Activated CD4-positive, alpha-beta T cell treated with anti-CD3 and anti-CD28 coated beads, Interleukin-2, amount 10 ng/mL, durations not matched to agents 24 days and 14 days (primary cell): ENCODE results near the gene ADK. TPM values are rescaled to one million over a fixed set of nuclear protein-coding genes. Genes with fewer than 3 reads are reported as not detected.
"Not testable (repeated sequence)": the region's sequence is repeated elsewhere in the genome, so short reads cannot be mapped to it uniquely, and the experiment has no call there.

Experiments
- DNase-seq: peaks from one replicate; pipeline ENCODE4 v3.0.0; 2022
- H3K27ac Mint-ChIP-seq: one replicate; pipeline ENCODE4 v1.8.0; 2022; ENCODE audit warnings: mild to moderate bottlenecking, mixed read lengths
- H3K27me3 Mint-ChIP-seq: one replicate; pipeline ENCODE4 v1.8.0; 2022; ENCODE audit warnings: mixed read lengths
- H3K36me3 Mint-ChIP-seq: one replicate; pipeline ENCODE4 v1.8.0; 2022; ENCODE audit warnings: low read depth, mild to moderate bottlenecking, mixed read lengths
- H3K4me1 Mint-ChIP-seq: one replicate; pipeline ENCODE4 v1.8.0; 2021; ENCODE audit warnings: mixed read lengths
- H3K4me3 Mint-ChIP-seq: one replicate; pipeline ENCODE4 v1.8.0; 2022; ENCODE audit warnings: mild to moderate bottlenecking, moderate library complexity, mixed read lengths
- H3K9me3 Mint-ChIP-seq: one replicate; pipeline ENCODE4 v1.8.0; 2021; ENCODE audit warnings: mixed read lengths
- intact Hi-C: fragments of 100-400 bp; cut with micrococcal nuclease; formaldehyde crosslinking; loops from one replicate; pipeline ENCODE4 v1.15.1; 2023
- total RNA-seq: library from RNA; stranded (reverse); gene quantifications from 2 replicates; pipeline ENCODE4 v1.2.3, GENCODE V29; 2022

ADK gene
- total RNA-seq, 1 donor from 2014 or later, result 54.8 TPM

DNA sequence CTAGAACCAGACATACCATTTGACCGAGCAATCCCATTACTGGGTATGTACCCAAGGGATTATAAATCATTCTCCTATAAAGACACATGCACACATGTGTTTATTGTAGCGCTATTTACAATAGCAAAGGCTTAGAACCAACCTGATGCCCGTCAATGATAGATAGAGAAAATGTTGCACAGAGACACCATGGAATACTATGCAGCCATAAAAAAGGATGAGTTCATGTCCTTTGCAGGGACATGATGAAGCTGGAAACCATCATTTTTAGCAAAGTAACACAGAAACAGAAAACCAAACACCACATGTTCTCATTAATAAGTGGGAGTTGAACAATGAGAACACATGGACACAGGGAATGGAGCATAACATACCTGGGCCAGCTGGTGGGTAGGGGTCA is 202.0 kb downstream of the ADK start:
- H3K27ac Mint-ChIP-seq, intact Hi-C loops, H3K9me3 Mint-ChIP-seq, H3K27me3 Mint-ChIP-seq, H3K4me1 Mint-ChIP-seq, DNase-seq, H3K4me3 Mint-ChIP-seq: not testable (repeated sequence)
- peaks cover 10% of the 10 kb centered on the region for H3K36me3 Mint-ChIP-seq

DNA sequence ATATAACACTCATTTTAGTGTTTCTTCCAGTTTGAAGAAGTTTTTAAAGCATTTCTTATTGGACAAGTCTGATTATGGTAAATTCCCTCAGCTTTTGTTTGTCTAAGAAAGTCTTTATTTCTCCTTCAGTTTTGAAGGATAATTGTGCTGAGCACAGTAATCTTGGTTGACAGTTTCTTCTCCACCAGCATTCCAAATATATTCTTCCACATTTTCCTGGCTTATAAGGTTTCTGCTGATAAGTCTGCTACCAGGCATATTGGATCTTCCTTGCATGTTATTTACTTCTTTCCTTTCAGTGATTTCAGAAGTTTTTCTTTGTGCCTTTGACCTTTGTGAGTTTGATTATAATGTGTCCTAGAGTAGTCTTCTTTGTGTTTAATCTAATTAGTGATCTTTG is 210.7 kb downstream of the ADK start:
- Mint-ChIP-seq H3K4me1 (peaks cover 13% of the 10 kb centered on the region), H3K36me3 (peaks cover 53% of the 10 kb centered on the region), H3K9me3 (peaks cover 12% of the 10 kb centered on the region), H3K27ac (no peak overlapping the region), H3K4me3 (no peak overlapping the region), H3K27me3 (no peaks in the 10 kb centered on the region)
- DNase-seq, result no peak
- intact Hi-C loops, result loop anchor here (10.0 kb wide), 1 partner anchor 223 kb away; no protein-coding TSS in a partner anchor

DNA sequence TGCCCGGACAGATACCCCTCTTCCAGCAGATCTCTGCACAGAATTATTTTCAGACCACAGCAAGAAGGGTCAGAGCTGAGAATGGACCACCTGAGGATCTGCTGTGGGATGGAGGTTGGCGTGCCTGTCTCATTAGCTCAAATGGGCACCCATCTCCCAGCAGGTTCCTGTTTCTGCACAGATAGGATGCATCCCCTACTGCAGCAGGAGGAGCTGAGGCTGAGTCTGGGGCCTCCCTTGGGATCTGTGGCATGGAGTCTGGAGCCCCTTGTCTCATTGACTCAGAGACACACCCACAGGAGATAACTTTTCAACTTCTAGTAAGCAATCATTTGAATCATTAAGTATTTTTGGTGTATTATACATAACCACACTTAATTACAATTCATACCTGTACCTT is 212.7 kb downstream of the ADK start:
- H3K4me1 Mint-ChIP-seq, result peaks cover 13% of the 10 kb centered on the region

DNA sequence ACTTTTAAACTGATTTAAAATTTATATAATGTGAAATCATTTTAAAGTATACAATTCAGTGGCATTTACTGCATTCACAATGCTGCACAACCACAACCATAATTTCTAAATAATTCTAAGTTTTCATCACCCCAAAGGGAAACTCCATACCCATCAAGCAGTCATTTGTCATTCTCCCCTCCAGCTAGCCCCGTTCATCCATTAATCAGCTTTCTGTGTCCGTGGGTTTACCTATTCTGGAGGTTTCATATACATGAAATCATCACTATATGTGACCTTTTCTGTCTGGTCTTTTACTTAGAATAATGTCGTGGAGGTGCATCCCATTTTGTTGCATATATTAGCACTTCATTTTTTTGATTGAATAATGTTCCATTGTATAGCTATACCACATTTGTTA is 214.1 kb downstream of the ADK start:
- peaks cover 13% of the 10 kb centered on the region for H3K4me1 Mint-ChIP-seq
- no peak overlapping the region for H3K27ac Mint-ChIP-seq
- peaks cover 12% of the 10 kb centered on the region for H3K9me3 Mint-ChIP-seq
- H3K36me3 Mint-ChIP-seq, result peaks cover 48% of the 10 kb centered on the region
- no peak for DNase-seq
- H3K27me3 Mint-ChIP-seq, result no peaks in the 10 kb centered on the region
- intact Hi-C loops, result loop anchor here (10.0 kb wide), 1 partner anchor 220 kb away; no protein-coding TSS in a partner anchor
- H3K4me3 Mint-ChIP-seq, result no peak overlapping the region

More for the DNA sequence above, 212.7 kb downstream of the ADK start:
- Mint-ChIP-seq H3K27me3 (no peaks in the 10 kb centered on the region), H3K4me3 (no peak overlapping the region), H3K9me3 (peaks cover 12% of the 10 kb centered on the region), H3K27ac (no peak overlapping the region), H3K36me3 (peaks cover 55% of the 10 kb centered on the region)
- intact Hi-C loops, result loop anchor here (10.0 kb wide), 1 partner anchor 221 kb away; no protein-coding TSS in a partner anchor
- DNase-seq, result no peak

DNA sequence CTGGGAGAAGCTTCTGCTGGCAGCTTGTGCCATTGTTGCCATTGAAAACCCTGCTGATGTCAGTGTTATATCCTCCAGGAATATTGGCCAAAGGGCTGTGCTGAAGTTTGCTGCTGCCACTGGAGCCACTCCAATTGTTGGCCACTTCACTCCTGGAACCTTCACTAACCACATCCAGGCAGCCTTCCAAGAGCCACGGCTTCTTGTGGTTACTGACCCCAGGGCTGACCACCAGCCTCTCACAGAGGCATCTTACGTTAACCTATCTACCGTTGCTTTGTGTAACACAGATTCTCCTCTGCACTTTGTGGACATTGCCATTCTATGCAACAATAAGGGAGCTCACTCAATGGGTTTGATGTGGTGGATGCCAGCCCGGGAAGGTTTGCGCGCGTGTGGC is 220.7 kb downstream of the ADK start:
- H3K27ac Mint-ChIP-seq, result no peak overlapping the region
- no peaks in the 10 kb centered on the region for H3K9me3 Mint-ChIP-seq
- H3K4me1 Mint-ChIP-seq, result peaks cover 2% of the 10 kb centered on the region
- peaks cover 11% of the 10 kb centered on the region for H3K36me3 Mint-ChIP-seq
- intact Hi-C loops, result no loop called here
- H3K4me3 Mint-ChIP-seq, result no peak overlapping the region
- DNase-seq, result no peak
- H3K27me3 Mint-ChIP-seq, result no peaks in the 10 kb centered on the region

DNA sequence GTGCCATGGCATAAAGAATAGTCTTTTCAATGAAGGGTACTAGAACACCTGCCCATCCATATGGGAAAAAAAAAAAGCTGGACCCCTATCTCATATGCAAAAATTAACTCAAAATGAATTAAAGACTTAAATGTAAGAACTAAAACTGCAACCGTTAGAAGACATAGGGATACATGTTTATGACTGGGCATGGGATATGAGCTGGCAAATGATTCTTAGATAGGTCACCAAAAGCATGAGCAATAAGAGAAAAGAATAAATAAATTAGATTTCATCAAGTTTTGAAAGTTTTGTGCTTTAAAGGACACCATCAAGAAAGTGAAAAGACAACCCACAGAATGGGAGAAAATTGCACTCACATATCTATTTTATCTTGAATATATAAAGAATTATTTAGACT is 222.0 kb downstream of the ADK start:
- Mint-ChIP-seq H3K27ac (no peak overlapping the region), H3K27me3 (no peaks in the 10 kb centered on the region)
- intact Hi-C loops, result no loop called here

DNA sequence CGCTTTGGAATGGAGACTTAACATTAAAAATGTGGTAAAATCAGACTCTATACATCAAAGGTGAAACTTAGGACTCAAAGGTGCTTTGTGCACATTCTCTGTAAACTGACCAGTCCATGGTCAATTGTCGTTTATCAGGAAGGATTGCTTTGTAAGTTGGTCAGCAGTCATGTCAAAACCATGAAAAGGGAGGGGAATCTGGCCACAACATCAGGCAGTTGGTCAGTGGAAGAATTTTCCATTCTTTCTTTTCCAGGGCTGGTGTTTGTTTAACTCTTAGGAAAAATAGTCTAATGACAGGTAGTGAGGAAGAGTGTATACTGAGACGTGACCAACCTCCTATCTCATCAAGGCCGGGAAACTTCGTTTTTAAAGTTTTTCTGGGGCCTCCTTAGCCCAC is 226.5 kb downstream of the ADK start:
- H3K36me3 Mint-ChIP-seq, result peaks cover 11% of the 10 kb centered on the region
- peaks cover 13% of the 10 kb centered on the region for H3K4me1 Mint-ChIP-seq
- peaks cover 11% of the 10 kb centered on the region for H3K9me3 Mint-ChIP-seq
- intact Hi-C loops, result no loop called here
- no peak overlapping the region for H3K4me3 Mint-ChIP-seq
- H3K27me3 Mint-ChIP-seq, result no peaks in the 10 kb centered on the region
- DNase-seq, result no peak
- H3K27ac Mint-ChIP-seq, result no peak overlapping the region

More for the DNA sequence above, 222.0 kb downstream of the ADK start:
- peaks cover 10% of the 10 kb centered on the region for H3K36me3 Mint-ChIP-seq
- peaks cover 2% of the 10 kb centered on the region for H3K4me1 Mint-ChIP-seq
- H3K4me3 Mint-ChIP-seq, result no peak overlapping the region
- H3K9me3 Mint-ChIP-seq, result peaks cover 7% of the 10 kb centered on the region
- DNase-seq, result no peak

DNA sequence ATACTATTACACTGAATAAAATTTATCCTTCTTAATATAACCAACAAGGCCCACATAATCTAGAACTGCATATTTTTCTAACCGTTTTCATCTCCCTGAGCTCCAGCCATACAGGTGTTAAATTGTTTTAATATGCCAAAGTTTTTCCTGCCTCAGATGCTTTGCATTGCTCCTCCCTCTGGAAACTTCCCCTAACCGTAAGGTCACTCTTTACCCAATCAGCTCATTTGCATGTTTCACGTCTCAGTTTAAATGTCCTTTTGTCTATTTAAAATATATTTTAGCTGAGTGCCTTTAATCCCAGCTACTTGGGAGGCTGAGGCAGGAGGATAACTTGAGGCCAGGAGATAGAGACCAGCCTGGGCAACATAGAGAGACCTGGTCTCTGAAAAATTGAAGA is 228.5 kb downstream of the ADK start:
- Mint-ChIP-seq H3K4me1 (peaks cover 20% of the 10 kb centered on the region), H3K4me3 (no peak overlapping the region), H3K9me3 (peaks cover 11% of the 10 kb centered on the region), H3K27ac (no peak overlapping the region), H3K27me3 (no peaks in the 10 kb centered on the region), H3K36me3 (peaks cover 11% of the 10 kb centered on the region)
- DNase-seq, result no peak
- intact Hi-C loops, result no loop called here

DNA sequence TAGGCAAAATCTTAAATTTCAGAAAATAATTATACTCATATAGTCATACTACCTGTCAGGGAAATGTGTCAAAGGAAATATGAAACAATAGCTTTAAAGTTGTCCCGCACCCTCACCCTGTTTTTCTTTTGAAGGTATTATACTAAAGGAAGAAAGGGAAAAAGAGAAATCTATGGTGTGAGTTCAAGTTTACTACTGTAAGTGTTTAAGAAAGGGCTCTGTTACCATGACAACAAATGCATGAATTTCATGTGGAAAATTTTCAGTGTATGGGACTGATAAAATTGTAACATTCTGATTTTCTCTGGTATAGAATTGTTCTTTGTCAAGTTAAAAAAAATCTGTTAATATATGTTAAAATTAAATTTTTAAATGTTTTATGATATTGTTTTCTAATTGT is 229.8 kb downstream of the ADK start:
- Mint-ChIP-seq H3K9me3 (peaks cover 11% of the 10 kb centered on the region), H3K4me1 (peaks cover 27% of the 10 kb centered on the region), H3K36me3 (peaks cover 13% of the 10 kb centered on the region), H3K4me3 (no peak overlapping the region), H3K27me3 (no peaks in the 10 kb centered on the region), H3K27ac (no peak overlapping the region)
- DNase-seq, result no peak
- intact Hi-C loops, result no loop called here

DNA sequence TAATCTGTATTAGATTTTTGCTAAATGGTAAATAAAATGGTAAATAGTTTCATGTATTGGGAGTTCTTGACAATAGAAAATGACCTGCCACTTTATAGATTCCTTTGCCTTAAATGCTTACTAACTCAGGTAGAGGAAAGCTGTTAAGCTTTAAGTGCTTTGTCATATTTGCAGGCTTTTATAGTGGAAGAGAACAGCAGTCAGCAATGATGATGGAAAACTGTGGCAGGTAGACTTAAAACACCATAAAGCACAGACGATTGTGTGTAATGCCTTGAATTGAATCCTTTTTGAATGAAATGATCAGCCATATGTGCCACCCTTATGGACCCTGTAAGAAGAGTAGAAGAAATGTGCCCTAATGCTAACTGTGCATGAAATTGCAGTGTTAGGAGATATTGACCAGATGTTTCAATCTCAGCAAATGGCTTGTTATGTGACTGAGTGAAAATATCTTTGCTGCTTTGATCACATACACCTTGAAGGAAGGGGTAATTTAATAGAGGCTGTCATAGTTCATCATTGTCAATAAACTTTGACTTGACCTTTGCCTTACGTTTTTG is 230.4 kb downstream of the ADK start:
- H3K27me3 Mint-ChIP-seq, result no peaks in the 10 kb centered on the region
- H3K36me3 Mint-ChIP-seq, result peaks cover 13% of the 10 kb centered on the region
- H3K27ac Mint-ChIP-seq, result no peak overlapping the region
- DNase-seq, result no peak
- H3K9me3 Mint-ChIP-seq, result peaks cover 11% of the 10 kb centered on the region
- intact Hi-C loops, result no loop called here
- H3K4me3 Mint-ChIP-seq, result no peak overlapping the region
- H3K4me1 Mint-ChIP-seq, result peaks cover 28% of the 10 kb centered on the region

DNA sequence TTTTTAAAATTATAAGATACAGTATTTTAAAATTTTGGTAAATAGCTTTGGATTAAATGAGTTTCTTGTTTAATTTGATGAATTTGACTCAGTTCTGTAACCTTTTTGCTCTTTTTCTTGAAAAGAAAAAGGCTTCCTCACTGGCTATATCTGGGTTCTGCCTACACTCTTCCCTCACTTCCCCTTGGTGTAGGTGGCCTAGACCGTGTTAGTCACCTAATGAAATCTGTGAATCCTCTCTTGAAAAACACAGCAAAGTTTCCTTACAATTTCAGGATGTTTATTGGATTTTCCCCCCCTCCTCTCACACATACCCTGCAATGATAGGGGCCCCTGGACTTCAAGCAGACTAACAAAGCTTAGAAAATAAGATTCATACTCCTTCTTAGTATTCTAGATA is 231.6 kb downstream of the ADK start:
- Mint-ChIP-seq H3K4me1 (peaks cover 28% of the 10 kb centered on the region), H3K4me3 (peak overlapping the region; percentile 16), H3K27me3 (no peaks in the 10 kb centered on the region), H3K27ac (no peak overlapping the region), H3K9me3 (peaks cover 3% of the 10 kb centered on the region), H3K36me3 (peaks cover 13% of the 10 kb centered on the region)
- no peak for DNase-seq
- intact Hi-C loops, result no loop called here

DNA sequence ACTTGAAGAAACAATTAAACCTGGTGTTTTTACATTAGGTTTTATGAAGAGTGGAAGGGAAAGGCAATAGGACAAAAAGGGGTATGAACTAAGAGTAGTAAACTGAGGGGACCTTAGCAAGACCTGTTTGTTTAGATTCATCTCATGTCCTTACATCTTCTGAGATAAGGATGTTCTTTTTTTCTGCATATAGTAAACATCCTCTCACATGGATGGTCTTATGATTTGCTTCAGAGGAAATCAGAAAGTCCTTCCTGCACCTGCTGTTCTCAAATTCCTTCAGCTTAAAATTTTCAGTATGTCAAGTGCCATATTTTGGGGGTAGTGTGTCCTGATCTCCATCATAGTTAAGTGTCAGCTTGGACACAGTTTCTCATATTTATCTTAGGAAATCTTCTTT is 232.6 kb downstream of the ADK start:
- DNase-seq, result no peak
- H3K9me3 Mint-ChIP-seq, result peaks cover 3% of the 10 kb centered on the region
- intact Hi-C loops, result no loop called here
- H3K27ac Mint-ChIP-seq, result no peak overlapping the region
- H3K4me3 Mint-ChIP-seq, result no peak overlapping the region
- H3K27me3 Mint-ChIP-seq, result no peaks in the 10 kb centered on the region
- peaks cover 10% of the 10 kb centered on the region for H3K36me3 Mint-ChIP-seq
- H3K4me1 Mint-ChIP-seq, result peaks cover 27% of the 10 kb centered on the region

DNA sequence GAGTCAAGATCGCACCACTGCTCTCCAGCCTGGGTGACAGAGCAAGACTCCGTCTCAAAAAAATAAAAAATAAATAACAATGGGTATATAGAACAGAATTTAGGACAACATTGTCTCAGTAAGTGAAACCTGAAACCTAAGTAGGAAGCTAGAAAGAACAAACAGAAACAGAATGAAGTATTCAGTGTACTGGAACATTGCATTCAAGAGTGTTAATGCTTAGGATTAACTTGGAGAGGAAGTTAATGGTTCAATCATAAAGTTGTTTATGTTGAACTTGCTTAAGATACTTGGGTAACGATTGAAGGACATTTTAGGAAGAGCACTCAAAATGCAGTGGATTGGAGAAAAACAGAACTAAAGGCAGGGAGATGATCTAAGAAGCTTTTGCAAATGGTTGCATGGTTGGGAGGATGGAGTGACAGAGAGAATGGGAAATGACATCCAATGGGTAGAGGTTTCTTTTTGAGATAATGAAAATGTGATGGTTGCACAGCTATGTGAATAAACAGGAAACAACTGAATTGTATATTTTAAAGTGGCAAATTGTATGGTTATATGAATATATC is 233.7 kb downstream of the ADK start:
- Mint-ChIP-seq H3K36me3 (peaks cover 8% of the 10 kb centered on the region), H3K4me1 (peaks cover 31% of the 10 kb centered on the region), H3K4me3 (no peak overlapping the region), H3K27ac (peak overlapping the region; percentile 30), H3K27me3 (no peaks in the 10 kb centered on the region), H3K9me3 (no peaks in the 10 kb centered on the region)
- intact Hi-C loops, result no loop called here
- DNase-seq, result no peak

DNA sequence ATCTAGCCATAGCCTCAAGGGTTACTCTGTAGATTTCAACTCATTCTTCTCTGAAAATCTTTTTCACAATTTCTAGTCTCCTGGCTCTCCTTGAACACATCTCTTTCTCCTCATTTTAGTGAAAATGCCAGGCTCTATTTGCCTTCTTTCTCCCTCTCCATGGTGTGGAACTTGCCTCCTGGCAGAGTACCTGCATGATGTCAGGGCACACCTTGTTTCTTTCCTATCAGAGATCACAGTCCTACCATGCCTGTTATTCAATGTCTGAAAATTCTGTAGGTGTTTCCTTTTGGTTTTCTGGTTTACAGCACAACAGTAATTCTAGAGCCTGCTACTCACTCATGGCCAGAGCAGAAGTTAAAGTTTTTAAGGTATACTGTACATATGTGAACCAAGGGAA is 237.8 kb downstream of the ADK start:
- Mint-ChIP-seq H3K4me1 (peaks cover 17% of the 10 kb centered on the region), H3K27me3 (no peaks in the 10 kb centered on the region), H3K36me3 (peaks cover 4% of the 10 kb centered on the region), H3K4me3 (no peak overlapping the region), H3K9me3 (no peaks in the 10 kb centered on the region), H3K27ac (no peak overlapping the region)
- DNase-seq, result no peak
- intact Hi-C loops, result no loop called here

DNA sequence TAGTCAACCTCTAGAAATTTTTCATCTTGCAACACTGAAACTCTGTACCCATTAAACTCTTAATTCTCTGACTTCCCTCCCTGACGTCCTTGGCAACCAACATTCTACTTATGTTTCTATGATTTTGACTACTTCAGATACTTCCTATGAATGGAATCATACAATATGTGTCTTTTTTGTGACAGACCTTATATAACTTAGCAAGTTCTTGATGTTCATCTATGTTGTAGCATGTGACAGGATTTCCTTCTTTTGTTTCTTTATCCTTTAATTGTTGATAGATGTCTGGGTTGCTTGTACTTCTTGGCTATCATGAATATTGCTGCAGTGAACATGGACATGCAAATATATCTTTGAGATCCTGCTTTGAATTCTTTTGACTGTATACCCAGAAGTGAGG is 240.8 kb downstream of the ADK start:
- intact Hi-C loops, result no loop called here
- H3K27ac Mint-ChIP-seq, result no peak overlapping the region
- no peaks in the 10 kb centered on the region for H3K27me3 Mint-ChIP-seq
- H3K4me1 Mint-ChIP-seq, result peaks cover 8% of the 10 kb centered on the region
- peaks cover 17% of the 10 kb centered on the region for H3K36me3 Mint-ChIP-seq
- DNase-seq, result no peak
- no peaks in the 10 kb centered on the region for H3K9me3 Mint-ChIP-seq
- H3K4me3 Mint-ChIP-seq, result no peak overlapping the region
